Measurements from ENCODE around the gene TMEM185B. TPM values are rescaled to one million over a fixed set of nuclear protein-coding genes. Genes with fewer than 3 reads are reported as not detected.
A peak's percentile ranks its signal among the peaks of the same experiment; 100 is the strongest.
"Not testable (repeated sequence)": the region's sequence is repeated elsewhere in the genome, so short reads cannot be mapped to it uniquely, and the experiment has no call there.

The TMEM185B gene
- total RNA-seq, 1 experiment from 2014 or later: 53.8 TPM

- DNase-seq (ENCODE audit: extremely low read depth, low read depth): no peak
These were observed 13.6 kb downstream of the TMEM185B start for GRCh38 chr2:120209427-120210269.

- DNase-seq (ENCODE audit: extremely low read depth, low read depth): no peak
These were observed 14.5 kb downstream of the TMEM185B start for GRCh38 chr2:120208381-120209353.

GRCh38 chr2:120206022-120206581, 17.1 kb downstream of the TMEM185B start:
- DNase-seq (ENCODE audit: extremely low read depth, low read depth): no peak

GRCh38 chr2:120204945-120205670, 18.1 kb downstream of the TMEM185B start:
- no peak for DNase-seq (ENCODE audit: extremely low read depth, low read depth)

GRCh38 chr2:120204417-120204816, 18.8 kb downstream of the TMEM185B start:
- no peak for DNase-seq (ENCODE audit: extremely low read depth, low read depth)

GRCh38 chr2:120204022-120204405, 19.2 kb downstream of the TMEM185B start:
- no peak for DNase-seq (ENCODE audit: extremely low read depth, low read depth)

GRCh38 chr2:120203251-120204021, 19.8 kb downstream of the TMEM185B start:
- DNase-seq (ENCODE audit: extremely low read depth, low read depth): no peak

- DNase-seq (ENCODE audit: extremely low read depth, low read depth): not testable (repeated sequence)
These were observed 23.3 kb downstream of the TMEM185B start for GRCh38 chr2:120199817-120200459.

- DNase-seq (ENCODE audit: extremely low read depth, low read depth): no peak
These were observed 27.6 kb downstream of the TMEM185B start for GRCh38 chr2:120195553-120195952.

- DNase-seq (ENCODE audit: extremely low read depth, low read depth): no peak
These were observed 30.9 kb downstream of the TMEM185B start for GRCh38 chr2:120192280-120192679.

- DNase-seq (ENCODE audit: extremely low read depth, low read depth): no peak
These were observed 34.0 kb downstream of the TMEM185B start for GRCh38 chr2:120189189-120189588.

- no peak for DNase-seq (ENCODE audit: extremely low read depth, low read depth)
These were observed 41.1 kb downstream of the TMEM185B start for GRCh38 chr2:120182019-120182560.

- DNase-seq (ENCODE audit: extremely low read depth, low read depth): no peak
These were observed 43.1 kb downstream of the TMEM185B start for GRCh38 chr2:120180066-120180465.

GRCh38 chr2:120179396-120179795, 43.8 kb downstream of the TMEM185B start:
- DNase-seq (ENCODE audit: extremely low read depth, low read depth): no peak

GRCh38 chr2:120177973-120178372, 45.2 kb downstream of the TMEM185B start:
- no peak for DNase-seq (ENCODE audit: extremely low read depth, low read depth)

GRCh38 chr2:120177001-120177621, 46.1 kb downstream of the TMEM185B start:
- DNase-seq (ENCODE audit: extremely low read depth, low read depth): no peak

GRCh38 chr2:120176526-120176925, 46.7 kb downstream of the TMEM185B start:
- no peak for DNase-seq (ENCODE audit: extremely low read depth, low read depth)

- DNase-seq (ENCODE audit: extremely low read depth, low read depth): peak; percentile 58
These were observed 48.1 kb downstream of the TMEM185B start for GRCh38 chr2:120174963-120175581.

All from NCI-H460 (cell line).